Kidney (tissue), 14 donors: ENCODE measurements around the gene CRYM. TPM values are rescaled to one million over a fixed set of nuclear protein-coding genes. Genes with fewer than 3 reads are reported as not detected.

Experiments used
- DNase-seq, 5 donors: peaks; one replicate each; pipeline ENCODE4 v3.0.0-alpha.2; 2013 to 2020
- FAIRE-seq: peaks from 2 replicates; lab custom pipeline; 2012; peaks lifted over from hg19 to GRCh38; lab: Jason Lieb, UNC
- H3K27ac ChIP-seq, 2 donors: one replicate each; pipeline ENCODE4 v1.7.0; 2013; ENCODE audit warnings: low read depth in 2 of 2, low read length in 2 of 2, inconsistent platforms in 1 of 2
- H3K27me3 ChIP-seq: one replicate; pipeline ENCODE4 v1.7.1; 2013; ENCODE audit warnings: low read length, inconsistent platforms; ENCODE audit not compliant: control insufficient read depth, insufficient read depth
- H3K36me3 ChIP-seq, 3 donors: one replicate each; pipeline versions ENCODE4 v1.7.0 to v1.7.1; 2013; ENCODE audit warnings: low read length in 3 of 3, control low read depth in 1 of 3, inconsistent platforms in 1 of 3; ENCODE audit not compliant: insufficient read depth in 3 of 3, control insufficient read depth in 2 of 3
- H3K4me1 ChIP-seq, 3 donors: one replicate each; pipeline versions ENCODE4 v1.7.0 to v1.7.1; 2013; ENCODE audit warnings: low read length in 3 of 3, inconsistent platforms in 1 of 3, low read depth in 1 of 3; ENCODE audit not compliant: control insufficient read depth in 2 of 3, insufficient read depth in 2 of 3
- H3K4me3 ChIP-seq, 3 donors: one replicate each; pipeline versions ENCODE4 v1.7.0 to v1.8.1; 2013; ENCODE audit warnings: low read length in 3 of 3, control low read depth in 1 of 3, inconsistent platforms in 1 of 3
- H3K9ac ChIP-seq, 3 donors: one replicate each; pipeline versions ENCODE4 v1.7.0 to v1.7.1; 2013; ENCODE audit warnings: low read length in 3 of 3, control low read depth in 1 of 3, inconsistent platforms in 1 of 3
- H3K9me3 ChIP-seq, 3 donors: one replicate each; pipeline versions ENCODE4 v1.7.0 to v1.7.1; 2013; ENCODE audit warnings: low read length in 3 of 3, control low read depth in 1 of 3, inconsistent platforms in 1 of 3; ENCODE audit not compliant: control insufficient read depth in 2 of 3, insufficient read depth in 1 of 3
- intact Hi-C: fragments of 100-400 bp; cut with DNase I; formaldehyde crosslinking; loops from one replicate; pipeline ENCODE4 v1.11.1; 2022
- polyA plus RNA-seq: library from polyadenylated mRNA; stranded (reverse); fragments of 350-450 nt; fragmentation: Illumina TruSeq; extraction: RNeasy Lipid Tissue Mini Kit (QIAGEN cat#74804); gene quantifications from one replicate; pipeline ENCODE4 v1.2.3, GENCODE V29; 2014; ENCODE audit warnings: low read depth, low replicate concordance; ENCODE audit not compliant: insufficient read depth
- total RNA-seq: library from RNA; stranded (reverse); fragmentation: NEBNext Ultra II Directional; extraction: Animal tissue kit (Norgen Biotek cat#: 25700); gene quantifications from one replicate; pipeline ENCODE4 v1.2.1, GENCODE V29; 2021
- TF ChIP-seq, protein P1 (sequence below): IDR thresholded peaks from 3 replicates; pipeline ENCODE4 v1.5.1; 2012; ENCODE audit warnings: mild to moderate bottlenecking, moderate library complexity, borderline replicate concordance; ENCODE audit not compliant: insufficient read depth; ENCODE audit errors: extremely low read depth
- donor health status: control.
- donor health status: control.
- donor health status: control.
- donor health status: control.
- donor health status: control.
- donor health status: DM: yes; HTN: yes; CAD: no.
- donor health status: Normal renal cell carcinoma (clear cell type).

CRYM gene
- total and polyA plus RNA-seq, 2 donors from 2014 or later: 5.8 to 80.9 TPM

DNA sequence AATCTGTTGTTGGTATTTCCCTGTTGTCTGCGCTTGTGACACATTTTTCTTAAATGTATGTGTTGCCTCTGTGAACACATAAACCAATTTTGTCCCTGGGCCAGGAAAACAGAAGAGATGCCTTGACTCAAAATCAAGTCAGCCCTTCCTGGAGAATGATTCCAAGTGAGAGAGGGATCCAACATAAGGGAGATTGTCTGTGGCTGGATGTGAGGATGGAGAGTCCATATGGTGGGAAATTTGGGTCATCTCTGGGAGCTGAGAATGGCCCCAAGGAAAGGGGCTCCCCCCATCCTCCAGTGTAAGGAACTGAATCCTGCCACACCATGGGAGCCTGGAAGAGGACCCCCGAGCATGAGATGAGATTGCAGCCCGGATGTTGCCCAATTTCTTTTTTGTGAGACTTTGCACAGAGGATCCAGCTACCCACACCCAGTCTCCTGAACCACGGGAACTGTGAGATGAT, 13.5 kb downstream of the CRYM start:
- intact Hi-C loops: no loop called here
- H3K9ac ChIP-seq: no peak overlapping the region
- no peak for FAIRE-seq
- no peak overlapping the region for H3K4me3 ChIP-seq
- H3K27ac ChIP-seq: peak overlapping the region in 1 of 2 donors; percentile 67
- H3K9me3 ChIP-seq: no peaks in the 10 kb centered on the region
- TF ChIP-seq, protein P1, sequence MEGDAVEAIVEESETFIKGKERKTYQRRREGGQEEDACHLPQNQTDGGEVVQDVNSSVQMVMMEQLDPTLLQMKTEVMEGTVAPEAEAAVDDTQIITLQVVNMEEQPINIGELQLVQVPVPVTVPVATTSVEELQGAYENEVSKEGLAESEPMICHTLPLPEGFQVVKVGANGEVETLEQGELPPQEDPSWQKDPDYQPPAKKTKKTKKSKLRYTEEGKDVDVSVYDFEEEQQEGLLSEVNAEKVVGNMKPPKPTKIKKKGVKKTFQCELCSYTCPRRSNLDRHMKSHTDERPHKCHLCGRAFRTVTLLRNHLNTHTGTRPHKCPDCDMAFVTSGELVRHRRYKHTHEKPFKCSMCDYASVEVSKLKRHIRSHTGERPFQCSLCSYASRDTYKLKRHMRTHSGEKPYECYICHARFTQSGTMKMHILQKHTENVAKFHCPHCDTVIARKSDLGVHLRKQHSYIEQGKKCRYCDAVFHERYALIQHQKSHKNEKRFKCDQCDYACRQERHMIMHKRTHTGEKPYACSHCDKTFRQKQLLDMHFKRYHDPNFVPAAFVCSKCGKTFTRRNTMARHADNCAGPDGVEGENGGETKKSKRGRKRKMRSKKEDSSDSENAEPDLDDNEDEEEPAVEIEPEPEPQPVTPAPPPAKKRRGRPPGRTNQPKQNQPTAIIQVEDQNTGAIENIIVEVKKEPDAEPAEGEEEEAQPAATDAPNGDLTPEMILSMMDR: no peak
- no peaks in the 10 kb centered on the region for H3K36me3 ChIP-seq
- DNase-seq: peak in 1 of 5 donors; percentile 51
- H3K4me1 ChIP-seq: peaks cover 11 to 30% (median 25%) of the 10 kb centered on the region in 3 donors
- H3K27me3 ChIP-seq: no peaks in the 10 kb centered on the region

DNA sequence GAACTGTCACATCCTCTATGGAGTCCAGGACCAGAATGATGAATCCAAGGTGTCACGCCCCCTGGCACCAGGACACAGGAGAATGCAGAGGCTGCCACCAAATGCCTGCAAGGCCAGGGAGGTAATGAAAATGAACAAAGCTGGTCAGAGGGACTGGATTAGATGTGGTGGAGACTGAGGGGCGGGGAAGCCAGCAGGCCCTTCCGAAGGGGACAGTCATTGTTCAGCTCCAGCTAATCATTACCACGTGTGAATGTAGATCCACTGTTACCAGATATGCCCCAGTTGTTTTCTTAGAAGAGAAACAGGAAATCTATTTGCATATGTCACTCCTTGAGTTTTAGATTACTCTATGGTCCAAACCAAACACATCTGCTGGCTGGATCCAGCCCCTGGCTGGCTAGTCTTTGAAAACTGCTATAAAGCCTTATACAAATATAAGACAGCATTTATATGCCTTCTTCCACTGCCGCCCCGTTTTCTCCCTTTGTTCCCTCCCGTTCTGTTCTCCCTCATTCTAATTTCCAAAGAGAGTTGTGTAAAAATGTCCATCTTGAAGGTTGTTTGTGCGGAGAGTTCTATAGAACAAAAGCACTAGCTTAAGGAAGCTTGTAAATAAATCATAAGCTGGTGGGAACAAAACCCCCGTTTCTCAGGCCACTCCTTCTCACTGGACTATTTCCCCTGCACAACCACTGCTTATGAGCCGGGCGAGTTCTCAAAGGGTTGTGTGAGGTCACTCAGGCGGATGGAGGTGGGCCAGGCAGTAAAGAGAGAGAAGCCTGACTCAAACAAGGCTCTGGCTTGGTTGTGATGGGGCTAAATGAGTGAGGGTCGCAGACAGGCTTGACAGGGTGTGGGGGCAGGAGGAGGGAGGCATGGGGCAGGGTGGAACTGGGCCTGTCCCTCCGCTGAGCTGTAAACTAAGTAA, 14.2 kb downstream of the CRYM start:
- FAIRE-seq: no peak
- H3K4me1 ChIP-seq: peaks cover 11 to 32% (median 25%) of the 10 kb centered on the region in 3 donors
- H3K36me3 ChIP-seq: no peaks in the 10 kb centered on the region
- no peaks in the 10 kb centered on the region for H3K27me3 ChIP-seq
- no peak overlapping the region for H3K9ac ChIP-seq
- no peaks in the 10 kb centered on the region for H3K9me3 ChIP-seq
- peak; percentile 59 to 87 (median 71) for DNase-seq
- TF ChIP-seq, protein P1: no peak
- intact Hi-C loops: no loop called here
- no peak overlapping the region for H3K4me3 ChIP-seq
- H3K27ac ChIP-seq: peak overlapping the region; percentile 47 to 78

DNA sequence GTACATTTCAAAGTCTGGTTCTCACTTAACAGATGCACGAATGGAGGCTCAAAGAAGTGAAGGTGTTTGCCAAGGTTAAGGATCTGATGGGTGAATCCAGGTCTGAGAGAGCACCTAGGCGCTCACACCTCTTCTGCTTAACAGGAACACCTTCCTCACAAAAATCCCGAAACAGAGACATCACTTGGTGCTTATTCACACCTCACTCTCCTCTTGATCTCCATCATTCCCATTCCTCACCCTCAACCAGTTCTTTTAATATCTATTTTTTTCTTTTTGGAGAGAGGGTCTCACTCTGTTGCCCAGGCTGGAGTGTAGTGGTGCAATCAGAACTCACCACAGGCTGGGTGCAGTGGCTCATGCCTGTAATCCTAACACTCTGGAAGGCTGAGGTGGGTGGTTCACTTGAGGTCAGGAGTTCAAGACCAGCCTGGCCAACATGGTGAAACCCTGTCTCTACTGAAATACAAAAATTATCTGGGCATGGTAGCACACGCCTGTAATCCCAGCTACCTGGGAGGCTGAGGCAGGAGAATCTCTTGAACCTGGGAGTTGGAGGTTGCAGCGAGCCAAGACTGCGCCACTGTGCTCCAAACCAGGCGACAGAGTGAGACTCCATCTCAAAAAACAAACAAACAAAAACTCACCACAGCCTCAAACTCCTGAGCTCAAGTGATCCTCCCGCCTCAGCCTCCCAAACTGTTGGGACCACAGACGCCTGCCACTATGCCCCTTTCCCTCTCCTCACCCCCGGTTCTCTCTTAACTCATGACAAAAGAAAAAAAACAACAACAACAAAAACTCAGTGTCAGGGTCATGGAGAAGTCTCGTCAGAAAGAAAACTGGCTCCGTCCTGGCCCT, 15.1 kb downstream of the CRYM start:
- Histone ChIP-seq H3K36me3 (no peaks in the 10 kb centered on the region), H3K27ac (peak overlapping the region; percentile 47 to 78), H3K9me3 (no peaks in the 10 kb centered on the region), H3K4me3 (no peak overlapping the region), H3K27me3 (no peaks in the 10 kb centered on the region), H3K4me1 (peaks cover 11 to 32% (median 25%) of the 10 kb centered on the region in 3 donors), H3K9ac (no peak overlapping the region)
- no peak for FAIRE-seq
- no peak for DNase-seq
- TF ChIP-seq, protein P1: no peak
- intact Hi-C loops: no loop called here
